ENCODE data around the gene IFI44.

- TF ChIP-seq, protein P1, sequence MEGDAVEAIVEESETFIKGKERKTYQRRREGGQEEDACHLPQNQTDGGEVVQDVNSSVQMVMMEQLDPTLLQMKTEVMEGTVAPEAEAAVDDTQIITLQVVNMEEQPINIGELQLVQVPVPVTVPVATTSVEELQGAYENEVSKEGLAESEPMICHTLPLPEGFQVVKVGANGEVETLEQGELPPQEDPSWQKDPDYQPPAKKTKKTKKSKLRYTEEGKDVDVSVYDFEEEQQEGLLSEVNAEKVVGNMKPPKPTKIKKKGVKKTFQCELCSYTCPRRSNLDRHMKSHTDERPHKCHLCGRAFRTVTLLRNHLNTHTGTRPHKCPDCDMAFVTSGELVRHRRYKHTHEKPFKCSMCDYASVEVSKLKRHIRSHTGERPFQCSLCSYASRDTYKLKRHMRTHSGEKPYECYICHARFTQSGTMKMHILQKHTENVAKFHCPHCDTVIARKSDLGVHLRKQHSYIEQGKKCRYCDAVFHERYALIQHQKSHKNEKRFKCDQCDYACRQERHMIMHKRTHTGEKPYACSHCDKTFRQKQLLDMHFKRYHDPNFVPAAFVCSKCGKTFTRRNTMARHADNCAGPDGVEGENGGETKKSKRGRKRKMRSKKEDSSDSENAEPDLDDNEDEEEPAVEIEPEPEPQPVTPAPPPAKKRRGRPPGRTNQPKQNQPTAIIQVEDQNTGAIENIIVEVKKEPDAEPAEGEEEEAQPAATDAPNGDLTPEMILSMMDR (tag by site-specific recombination; IDR thresholded peaks at IDR 0.05), result no peak
- TF ChIP-seq ATF2 (tag by site-specific recombination; IDR thresholded peaks at IDR 0.05; ENCODE audit: low read depth), result no peak
Observed at GRCh38 chr1:78665809-78666208, 16.2 kb downstream of the IFI44 start.

Data from HEK293 (cell line).